T-helper 2 cell (primary cell): ENCODE data around the gene ST6GAL1.
"Not testable (repeated sequence)": the region's sequence is repeated elsewhere in the genome, so short reads cannot be mapped to it uniquely, and the experiment has no call there.

ENCODE experiments used
- DNase-seq, 5 experiments: peaks; one replicate each; pipeline versions ENCODE4 v3.0.0 to v3.0.0-alpha.2; 2012 to 2022

The ST6GAL1 gene

DNA sequence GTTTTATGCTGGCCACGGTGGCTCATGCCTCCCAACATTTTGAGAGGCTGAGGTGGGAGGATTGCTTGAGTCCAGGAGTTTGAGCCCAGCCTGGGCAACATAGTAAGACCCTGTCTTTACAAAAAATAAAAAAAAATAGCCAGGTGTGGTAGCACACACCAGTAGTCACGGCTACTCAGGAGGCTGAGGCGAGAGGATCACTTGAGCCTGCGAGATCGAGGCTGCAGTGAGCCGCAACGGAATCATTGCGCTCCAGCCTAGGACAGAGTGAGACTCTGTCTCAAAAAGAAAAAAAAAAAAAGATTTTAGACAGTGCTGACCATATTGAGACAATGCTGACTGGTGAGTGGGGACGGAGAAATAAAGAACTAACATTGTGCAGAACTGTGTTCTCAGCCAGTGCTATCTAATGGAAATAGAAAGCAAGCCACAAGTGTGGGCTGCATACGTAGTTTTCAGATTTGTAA lies 67.2 kb downstream of the ST6GAL1 start:
- no peak for DNase-seq

DNA sequence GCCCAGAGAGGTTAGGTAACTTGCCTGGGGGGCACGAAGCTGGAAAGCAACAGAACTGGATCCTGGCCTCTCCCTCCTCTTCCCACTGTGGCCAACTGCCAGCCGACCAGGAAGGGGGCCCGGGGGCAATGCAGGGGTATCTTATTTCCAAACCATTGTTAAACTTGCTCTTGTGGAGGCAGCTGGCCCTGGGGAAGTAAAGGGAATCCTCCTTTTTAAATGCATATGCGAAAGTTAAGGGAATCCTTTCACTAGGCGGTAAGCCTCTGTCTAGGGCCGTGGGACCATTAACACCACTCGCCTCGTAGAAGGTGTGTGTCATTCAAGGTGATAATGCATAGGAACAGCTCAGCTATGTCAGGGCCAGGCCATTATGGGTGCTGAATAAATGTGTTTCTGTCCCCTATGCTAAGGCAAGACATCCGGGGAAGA lies 68.6 kb downstream of the ST6GAL1 start:
- DNase-seq: no peak

DNA sequence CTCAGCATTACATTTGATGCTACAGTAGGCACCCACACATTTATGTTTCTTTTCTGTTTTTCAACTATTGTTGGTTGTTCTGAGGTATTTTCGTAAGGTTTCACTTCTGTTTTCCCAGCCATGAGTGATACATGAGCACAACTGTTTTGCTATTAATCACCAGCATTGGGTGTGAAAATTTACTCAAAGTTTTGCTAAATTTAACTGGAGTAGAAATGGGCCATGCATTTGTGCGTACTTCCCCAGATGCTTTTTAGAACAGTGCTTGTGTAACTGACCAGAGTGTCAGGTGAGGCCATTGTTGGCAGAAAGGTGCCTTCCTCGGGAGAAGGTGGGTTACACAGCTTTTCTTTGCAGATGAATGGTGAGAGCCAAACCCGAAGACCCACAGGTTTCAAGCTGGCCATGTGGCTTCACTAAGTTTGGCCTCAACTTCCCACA lies 70.4 kb downstream of the ST6GAL1 start:
- DNase-seq: peak in 1 of 5 experiments; percentile 87

DNA sequence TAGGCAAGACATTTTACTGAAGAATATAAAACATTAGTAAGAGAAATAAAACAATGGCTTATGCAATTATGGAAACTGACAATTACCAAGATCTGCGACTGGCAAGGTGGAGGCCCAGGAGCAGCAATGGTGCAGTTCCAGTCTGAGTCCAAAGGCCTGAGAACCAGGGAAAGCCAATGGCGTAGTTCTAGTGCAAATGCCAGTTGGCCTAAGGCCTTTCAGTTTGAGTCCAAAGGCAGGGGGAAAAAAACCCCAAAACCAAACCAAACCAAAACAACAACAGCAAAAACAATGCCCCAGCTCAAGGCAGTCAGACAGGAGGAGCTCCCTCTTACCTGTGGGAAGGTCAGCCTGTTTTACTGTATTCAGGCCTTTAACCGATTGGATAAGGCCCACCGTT lies 72.6 kb downstream of the ST6GAL1 start:
- peak in 1 of 5 experiments; percentile 22 for DNase-seq

DNA sequence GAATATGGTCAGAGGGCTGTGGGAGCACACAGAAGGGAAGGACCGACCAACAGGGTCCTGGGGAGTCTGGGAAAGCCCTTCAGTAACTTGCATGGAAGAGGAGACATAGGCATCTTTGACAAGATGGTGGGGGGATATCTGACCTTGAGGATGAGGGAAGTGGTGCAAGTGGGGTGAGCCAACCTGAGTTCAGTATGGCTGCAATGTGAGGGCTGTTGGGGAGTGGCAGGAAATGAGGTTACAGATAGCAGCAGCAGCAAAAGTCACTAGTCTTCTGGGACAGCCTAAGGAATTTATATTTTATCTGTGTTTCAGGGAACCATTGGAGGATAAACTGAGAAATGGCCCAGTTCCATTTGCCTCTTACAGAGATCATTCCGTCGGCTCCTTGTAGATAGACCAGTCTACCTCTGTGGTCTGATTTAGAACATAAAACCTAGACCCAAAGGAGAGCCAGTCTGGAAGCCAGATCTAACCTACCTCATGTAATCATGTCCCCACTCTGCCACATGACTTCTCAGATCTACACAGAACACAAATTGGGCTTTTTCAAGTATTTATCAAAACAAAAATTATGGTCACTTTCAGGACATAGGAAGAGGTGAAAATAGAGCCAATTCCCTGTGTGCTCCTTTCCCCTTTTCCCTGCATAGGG lies 75.6 kb downstream of the ST6GAL1 start:
- peak in 1 of 5 experiments; percentile 79 for DNase-seq

DNA sequence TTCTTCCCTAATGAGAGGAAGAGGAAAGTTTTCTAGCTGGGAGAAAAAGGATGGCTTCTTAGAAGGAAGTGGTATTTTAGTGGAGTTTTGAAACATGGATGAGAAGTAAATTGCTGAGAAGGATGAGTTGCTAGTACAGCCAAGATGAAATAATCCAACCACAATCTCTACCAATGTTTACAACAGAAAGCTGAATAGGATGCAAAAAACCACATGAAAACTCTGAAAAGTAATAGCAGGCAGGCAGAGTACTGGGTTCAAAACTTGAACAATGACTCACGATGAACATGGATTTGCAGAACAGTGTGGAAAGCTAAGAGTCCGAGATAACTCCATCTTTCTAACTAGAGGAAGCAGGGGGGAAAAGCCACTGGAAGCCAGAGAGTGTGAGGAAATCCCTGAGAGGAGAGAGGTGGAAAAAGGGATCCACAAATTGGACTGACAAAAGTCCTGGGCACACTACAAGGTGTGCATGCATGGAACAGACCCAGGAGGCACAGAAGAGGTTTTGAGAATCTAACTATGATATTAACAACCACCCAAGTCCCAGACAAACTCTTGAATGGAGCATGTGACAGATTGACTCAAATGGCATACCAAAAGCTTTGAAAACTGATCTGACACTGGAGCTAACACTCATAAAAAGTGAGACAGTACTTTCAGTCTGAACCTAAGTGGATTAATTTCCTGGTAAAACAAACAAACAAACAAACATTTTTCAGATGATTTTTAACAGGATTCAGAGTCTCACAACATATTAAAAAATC lies 76.7 kb downstream of the ST6GAL1 start:
- peak in 1 of 5 experiments; percentile 86 for DNase-seq

DNA sequence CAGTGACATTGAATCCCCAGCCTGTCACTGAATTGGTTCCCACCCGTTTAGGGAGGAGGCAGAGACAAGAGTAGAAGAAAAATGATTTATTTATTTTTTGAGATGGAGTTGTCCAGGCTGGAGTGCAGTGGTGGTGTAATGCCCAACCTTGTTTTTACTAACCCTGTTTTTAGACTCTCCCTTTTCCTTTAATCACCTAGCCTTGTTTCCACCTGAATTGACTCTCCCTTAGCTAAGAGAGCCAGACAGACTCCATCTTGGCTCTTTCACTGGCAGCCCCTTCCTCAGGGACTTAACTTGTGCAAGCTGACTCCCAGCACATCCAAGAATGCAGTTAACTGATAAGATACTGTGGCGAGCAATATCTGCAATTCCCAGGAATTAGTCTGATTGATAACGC lies 80.1 kb downstream of the ST6GAL1 start:
- not testable (repeated sequence) for DNase-seq

DNA sequence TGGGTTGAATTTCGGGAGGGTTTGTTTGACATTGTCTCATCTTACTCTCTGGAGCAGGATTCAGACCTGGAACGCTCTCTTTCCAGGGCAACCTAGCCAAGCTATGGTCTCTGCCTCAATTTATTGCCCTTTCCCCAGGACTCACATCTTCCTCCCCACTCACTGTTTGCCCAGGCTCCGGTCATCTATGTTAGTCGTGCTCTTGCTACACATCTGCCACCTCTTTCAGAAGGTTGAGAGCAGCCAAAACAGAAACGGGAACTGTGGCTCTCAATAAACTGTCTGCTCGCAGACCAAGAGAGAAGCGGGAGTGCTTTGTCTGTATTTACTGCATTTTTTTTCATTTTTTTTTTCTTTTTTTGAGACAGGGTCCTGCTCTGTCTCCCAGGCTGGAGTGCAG lies 81.6 kb downstream of the ST6GAL1 start:
- no peak for DNase-seq

DNA sequence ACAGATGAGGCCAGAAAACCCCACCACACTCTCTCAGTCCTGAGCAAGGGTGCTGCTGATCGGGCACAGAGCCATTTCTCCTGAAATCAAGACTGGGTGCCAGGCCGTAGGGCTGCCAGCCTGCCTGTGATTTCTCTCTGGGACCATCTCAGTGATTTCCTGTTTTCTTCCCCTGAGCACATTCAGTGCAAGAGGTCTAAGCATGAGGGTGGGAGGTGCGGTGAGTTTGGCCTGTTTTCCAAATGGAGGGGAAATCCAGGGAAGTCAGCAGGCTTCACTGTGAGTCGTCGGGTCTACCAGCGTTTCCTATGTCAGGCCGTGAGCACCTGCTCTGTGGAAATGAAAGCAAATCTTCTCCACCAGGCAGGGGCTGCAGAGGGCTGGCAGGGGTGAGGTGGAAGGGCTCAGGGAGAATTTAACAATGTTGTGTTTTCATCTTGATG lies 82.3 kb downstream of the ST6GAL1 start:
- peak in 2 of 5 experiments; percentile 23 to 69 for DNase-seq

DNA sequence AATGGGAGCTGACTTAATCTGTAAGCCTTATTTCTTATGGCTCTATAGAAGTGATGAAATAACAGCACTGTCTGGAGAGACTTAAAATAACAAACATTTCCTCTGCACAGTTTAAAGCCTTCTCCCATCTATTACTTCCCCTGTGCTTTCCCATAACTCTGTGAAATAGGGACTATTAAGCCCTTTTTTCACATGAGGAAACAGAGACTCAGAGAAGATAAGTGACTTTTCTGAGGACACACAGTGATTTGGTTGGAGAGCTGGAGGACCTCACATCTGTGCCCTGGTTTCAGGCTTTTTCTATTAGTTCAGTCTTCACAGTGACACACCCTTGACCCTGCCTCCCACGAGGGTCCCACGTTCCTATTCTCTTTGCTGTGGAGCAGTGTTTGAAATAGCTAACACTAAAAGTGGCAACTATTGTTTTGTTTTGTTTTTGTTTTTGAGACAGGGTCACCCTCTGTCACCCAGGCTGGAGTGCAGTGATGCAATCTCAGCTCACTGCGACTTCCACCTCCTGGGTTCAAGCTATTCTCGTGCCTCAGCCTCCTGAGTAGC lies 82.9 kb downstream of the ST6GAL1 start:
- DNase-seq: no peak

DNA sequence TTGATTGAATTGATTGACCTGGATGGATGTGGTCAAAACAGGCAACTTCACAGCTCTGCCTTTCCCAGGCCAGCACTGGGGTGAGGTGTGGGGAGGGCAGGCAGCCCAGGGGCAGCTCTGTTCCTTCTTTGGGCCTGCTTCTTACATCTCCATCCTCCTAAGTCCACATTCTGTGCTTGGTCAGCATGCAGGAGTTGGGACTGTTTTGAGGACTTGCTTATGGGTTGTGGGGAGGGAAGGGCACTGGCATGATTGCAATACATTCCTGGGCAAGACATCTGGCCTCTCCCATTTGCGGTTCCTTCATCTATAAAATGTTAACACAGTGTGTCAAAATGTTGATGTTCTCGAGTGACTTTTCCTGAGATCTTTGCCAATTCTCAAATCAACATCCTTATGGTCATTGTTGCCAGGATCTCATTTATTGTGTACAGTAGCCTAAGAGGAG lies 84.1 kb downstream of the ST6GAL1 start:
- no peak for DNase-seq

DNA sequence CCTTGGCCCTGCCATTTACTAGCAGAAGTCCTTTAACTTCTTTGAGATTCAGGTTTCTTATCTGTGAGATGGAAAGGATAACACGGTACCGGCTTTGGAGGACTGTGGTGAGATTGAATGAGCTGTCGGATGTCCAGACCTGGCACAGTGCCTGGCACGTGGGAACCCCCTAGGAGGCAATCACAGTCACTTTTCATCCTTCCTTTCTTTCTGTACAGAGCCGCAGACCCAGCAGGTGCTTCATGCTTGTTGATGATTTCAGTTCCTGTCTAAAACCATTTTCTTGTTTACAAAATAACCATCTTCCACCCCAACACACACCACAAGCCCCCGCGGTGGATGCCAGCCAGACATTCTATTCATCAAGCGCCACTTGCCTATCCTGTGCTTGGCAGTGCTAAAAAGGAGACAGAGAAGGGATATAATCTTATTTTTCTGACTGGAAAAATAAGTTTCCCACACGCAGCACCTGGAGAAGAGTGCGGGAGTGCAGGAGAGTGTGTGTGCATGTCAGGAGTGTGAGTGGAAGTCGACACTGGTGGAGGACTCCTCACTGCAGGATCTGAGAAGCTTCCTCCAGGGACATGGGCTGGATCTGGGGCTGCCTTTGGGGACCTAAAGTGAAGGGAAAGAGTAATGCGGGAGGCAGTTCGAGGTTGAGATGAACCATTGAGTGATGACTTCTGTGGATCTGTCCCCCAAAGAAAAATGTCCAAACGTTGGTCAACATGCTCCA lies 85.7 kb downstream of the ST6GAL1 start:
- DNase-seq: peak in 2 of 5 experiments; percentile 33 to 59

DNA sequence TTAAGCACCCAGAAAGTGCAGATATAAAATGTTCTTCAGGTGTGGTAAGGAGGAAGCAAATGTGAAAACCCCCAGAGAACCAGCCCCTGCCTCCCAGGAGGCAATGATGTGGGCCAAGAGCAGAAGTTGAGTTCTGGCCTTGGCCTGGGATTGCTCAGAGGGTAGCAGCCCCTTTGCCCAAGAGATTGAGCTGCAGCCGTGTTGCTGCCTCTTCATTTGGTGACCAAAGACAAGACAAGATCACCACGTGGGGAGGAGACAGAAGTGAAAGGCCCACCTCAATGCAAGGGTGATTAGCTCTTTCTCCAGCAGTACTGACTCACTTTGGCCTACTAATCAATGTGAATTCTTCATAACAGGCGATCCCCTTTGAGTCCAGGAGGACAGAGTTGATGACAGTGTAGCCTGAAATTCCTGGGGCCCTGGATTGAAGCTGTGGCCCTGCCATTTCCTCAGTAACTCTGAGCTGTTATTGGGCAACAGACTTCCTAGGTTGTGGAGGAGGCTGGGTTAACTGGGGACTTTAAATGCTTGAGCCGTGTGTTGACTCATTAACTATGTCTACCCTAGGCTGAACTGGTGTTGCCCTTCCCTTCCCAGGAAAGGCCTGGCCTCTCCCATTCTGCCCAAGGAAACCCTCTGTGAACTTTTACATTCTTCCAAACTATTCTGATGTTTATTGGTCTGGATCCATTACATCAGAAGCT lies 86.5 kb downstream of the ST6GAL1 start:
- no peak for DNase-seq

DNA sequence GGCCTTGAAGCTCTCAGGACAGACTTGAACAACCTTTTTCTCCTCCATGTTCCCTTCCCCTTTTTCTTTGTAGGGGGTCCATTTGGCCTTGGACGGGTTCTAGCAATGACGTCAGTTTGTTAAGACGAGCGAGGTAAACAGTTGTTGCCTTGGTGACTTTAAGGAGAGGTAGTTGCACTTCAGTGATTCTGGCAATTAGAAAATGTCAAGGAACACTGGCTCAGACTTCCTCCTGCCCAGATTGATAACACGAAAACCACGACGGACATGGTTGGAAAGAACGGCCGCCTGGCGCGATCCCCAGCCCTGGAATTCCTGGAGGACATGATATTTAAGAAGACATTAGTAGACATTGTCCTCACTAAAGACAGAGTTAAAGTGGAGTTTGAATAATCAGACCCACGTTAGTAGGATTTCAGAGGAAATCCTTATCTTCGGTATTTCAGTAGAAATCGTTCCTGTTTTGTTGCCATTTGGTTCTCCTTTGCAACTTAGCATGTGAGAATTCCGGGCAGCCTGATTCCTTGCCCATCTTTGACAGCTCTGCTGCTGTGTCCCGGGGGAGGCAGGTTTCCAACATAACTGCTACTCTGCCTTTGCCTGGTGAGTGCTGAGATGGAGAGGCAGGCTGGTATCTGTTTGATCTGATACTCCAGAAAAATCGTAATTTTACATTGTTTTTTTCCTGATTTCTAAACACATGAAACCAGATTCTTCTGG lies 87.3 kb downstream of the ST6GAL1 start:
- no peak for DNase-seq

DNA sequence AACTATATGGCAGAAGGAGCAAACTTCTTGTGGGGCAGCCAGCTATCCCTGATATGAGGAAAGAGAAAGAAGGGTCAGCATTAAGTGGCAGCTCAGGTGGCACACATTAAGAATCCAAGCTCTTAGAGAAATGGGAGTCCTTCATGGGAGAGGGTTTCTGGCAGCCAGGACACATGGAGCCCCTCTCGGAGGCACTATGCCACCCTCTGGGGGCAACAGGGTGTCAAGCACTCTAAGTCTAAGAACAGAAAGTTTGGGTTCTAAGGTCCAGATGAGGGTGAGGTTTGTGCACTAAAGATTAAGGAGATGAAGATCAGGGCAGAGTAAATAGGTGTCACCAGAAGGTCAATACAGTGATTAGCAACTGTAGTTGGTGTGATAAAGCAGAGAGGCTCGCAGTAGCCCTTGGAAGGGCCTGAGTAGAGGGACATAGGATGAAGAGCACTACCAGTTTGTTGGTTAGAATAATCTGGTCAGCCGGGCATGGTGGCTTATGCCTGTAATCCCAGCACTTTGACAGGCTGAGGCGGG lies 89.3 kb downstream of the ST6GAL1 start:
- DNase-seq: no peak

DNA sequence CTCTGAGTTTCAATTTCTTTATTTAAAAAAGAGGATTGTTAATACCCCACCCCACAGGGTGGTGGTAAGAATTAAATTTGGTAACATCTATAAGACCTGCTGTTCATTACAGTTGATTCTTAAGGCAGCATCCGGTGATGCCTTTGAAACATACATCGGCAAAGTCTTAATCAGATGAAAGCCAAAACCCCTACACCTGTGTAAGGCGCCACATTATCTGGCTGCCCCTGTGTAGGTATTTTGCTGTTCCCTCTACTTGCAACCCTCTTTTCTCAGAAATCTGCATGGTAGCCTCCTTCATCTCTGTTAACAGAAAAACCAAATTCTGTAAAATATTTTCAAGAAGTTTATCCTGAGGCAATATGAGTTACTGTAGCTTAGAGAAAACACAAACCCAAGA lies 90.0 kb downstream of the ST6GAL1 start:
- DNase-seq: peak in 1 of 5 experiments; percentile 73

DNA sequence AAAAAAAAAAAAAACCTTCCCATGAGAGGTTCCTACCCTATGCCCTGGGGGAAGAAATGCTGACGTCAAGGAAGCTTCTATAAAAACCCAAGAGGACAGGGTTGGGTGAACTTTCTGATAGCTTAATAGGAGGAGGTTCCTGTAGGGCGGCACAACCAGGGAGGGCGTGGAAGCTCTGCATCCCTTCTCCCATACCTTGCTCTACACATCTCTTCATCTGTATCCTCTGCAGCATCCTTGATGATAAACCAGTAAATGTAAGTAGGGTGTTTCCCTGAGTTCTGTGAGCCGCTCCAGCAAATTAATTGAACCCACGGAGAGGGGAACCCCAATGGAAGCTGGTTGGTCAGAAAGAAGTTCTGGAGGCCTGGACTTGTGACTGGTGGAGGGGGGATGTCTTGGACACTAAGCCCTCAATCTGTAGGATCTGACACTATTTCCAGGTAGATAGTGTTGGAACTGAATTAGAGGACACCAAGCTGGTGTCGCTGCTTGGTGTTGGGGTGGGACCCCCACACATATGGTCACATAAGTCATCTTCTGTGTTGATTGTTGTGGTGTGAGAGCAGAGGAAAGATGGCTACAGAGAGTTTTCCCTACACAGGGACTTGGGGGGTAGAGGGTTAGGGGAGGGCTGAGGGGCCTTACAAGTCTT lies 91.5 kb downstream of the ST6GAL1 start:
- DNase-seq: no peak

DNA sequence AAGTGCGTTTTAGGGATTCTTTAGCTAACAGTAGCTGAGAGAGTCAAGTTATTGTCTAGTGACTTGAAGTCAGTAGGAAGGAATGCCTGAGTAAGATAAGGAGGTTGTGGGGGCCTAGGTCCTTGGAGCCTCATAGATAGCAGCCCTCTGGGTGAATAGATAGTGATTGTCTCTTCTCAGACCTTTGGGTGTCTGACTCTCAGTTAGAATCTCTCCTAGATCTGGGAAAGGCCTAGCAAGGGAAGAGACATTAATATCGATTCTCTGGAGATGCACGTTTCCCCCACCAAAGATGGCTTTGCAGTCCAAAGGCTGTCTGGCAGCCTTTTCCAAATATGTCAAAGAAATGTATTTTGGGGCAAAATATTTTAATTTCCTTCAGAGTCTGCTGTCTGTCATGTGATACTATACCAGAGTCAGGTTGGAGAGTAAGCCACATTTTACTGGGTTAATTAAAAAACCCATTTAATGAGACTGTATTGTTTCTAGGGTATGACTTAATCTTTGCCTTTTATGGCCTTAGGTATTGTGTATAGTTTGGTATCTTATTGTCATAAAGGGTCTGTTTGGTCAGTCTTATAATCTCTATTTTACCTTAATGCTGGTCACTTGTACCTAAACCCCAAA lies 92.2 kb downstream of the ST6GAL1 start:
- no peak for DNase-seq

DNA sequence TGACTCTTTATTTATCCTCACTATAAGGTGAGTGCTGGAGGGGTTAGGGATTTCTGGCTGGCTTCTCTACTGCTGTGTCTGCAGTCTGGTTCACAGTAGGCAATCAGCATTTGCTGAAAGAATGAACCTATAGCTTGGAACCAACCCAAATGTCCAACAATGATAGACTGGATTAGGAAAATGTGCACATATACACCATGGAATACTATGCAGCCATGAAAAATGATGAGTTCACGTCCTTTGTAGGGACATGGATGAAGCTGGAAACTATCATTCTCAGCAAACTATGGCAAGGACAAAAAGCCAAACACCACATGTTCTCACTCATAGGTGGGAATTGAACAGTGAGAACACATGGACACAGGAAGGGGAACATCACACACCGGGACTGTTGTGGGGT lies 93.0 kb downstream of the ST6GAL1 start:
- DNase-seq: not testable (repeated sequence)
